Measurements from ENCODE around the gene PLEKHN1. TPM values are rescaled to one million over a fixed set of nuclear protein-coding genes. Genes with fewer than 3 reads are reported as not detected.

Gene PLEKHN1
- total RNA-seq, 6 donors from 2014 or later: 1.1 to 11.5 (median 1.6) TPM

- no peak overlapping the region for H3K4me3 ChIP-seq
- ATAC-seq (ENCODE audit: low FRiP score in 2 of 2) (peak in 1 of 2 donors; percentile 85), DNase-seq (peak; percentile 66 to 89)
- WGBS, 2 donors: 58 to 61% methylated on average over 23 of the region's 25 CpGs
- TF ChIP-seq, protein P1, sequence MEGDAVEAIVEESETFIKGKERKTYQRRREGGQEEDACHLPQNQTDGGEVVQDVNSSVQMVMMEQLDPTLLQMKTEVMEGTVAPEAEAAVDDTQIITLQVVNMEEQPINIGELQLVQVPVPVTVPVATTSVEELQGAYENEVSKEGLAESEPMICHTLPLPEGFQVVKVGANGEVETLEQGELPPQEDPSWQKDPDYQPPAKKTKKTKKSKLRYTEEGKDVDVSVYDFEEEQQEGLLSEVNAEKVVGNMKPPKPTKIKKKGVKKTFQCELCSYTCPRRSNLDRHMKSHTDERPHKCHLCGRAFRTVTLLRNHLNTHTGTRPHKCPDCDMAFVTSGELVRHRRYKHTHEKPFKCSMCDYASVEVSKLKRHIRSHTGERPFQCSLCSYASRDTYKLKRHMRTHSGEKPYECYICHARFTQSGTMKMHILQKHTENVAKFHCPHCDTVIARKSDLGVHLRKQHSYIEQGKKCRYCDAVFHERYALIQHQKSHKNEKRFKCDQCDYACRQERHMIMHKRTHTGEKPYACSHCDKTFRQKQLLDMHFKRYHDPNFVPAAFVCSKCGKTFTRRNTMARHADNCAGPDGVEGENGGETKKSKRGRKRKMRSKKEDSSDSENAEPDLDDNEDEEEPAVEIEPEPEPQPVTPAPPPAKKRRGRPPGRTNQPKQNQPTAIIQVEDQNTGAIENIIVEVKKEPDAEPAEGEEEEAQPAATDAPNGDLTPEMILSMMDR (IDR thresholded peaks at IDR 0.05): no peak
- peak in 1 of 4 donors; percentile 13 for TF ChIP-seq POLR2A (IDR thresholded peaks at IDR 0.05)
- no peaks in the 10 kb centered on the region for H3K9me3 ChIP-seq
- no peaks in the 10 kb centered on the region for H3K36me3 ChIP-seq
- no peak overlapping the region for H3K27ac ChIP-seq
- peaks cover 2 to 18% (median 14%) of the 10 kb centered on the region in 4 donors for H3K27me3 ChIP-seq
- H3K4me1 ChIP-seq: peaks cover 4 to 21% (median 16%) of the 10 kb centered on the region in 4 donors
These were observed 33.3 kb upstream of the PLEKHN1 start for GRCh38 chr1:932776-933602.

DNA sequence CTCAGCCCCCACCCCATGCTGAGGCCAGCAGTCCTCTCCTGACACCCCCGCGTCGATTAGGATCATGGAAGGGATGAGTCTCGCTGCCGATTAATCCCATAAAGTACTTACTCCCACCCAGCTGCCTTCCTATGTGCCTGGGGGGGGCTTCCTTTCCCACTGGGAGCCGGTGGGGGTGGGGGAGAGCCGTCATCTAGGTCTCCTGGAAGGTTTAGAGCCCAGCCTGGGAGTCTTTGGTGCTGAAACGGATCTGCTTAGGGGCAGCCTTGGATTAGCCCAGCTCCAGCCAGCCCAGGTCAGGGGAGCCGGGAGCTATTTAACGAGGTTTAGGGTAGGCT lies 32.7 kb upstream of the PLEKHN1 start:
- Histone ChIP-seq H3K4me3 (no peak overlapping the region), H3K27me3 (peaks cover 2 to 18% (median 14%) of the 10 kb centered on the region in 4 donors), H3K36me3 (no peaks in the 10 kb centered on the region), H3K27ac (no peak overlapping the region), H3K4me1 (peaks cover 4 to 21% (median 16%) of the 10 kb centered on the region in 4 donors), H3K9me3 (no peaks in the 10 kb centered on the region)
- no peak for ATAC-seq (ENCODE audit: low FRiP score in 2 of 2)
- DNase-seq: no peak
- 42 to 46% methylated on average over 7 to 10 of the region's 10 CpGs for WGBS, 2 donors
- TF ChIP-seq POLR2A (IDR thresholded peaks at IDR 0.05) (no peak), POLR2AphosphoS5 (IDR thresholded peaks at IDR 0.05) (no peak), EP300 (IDR thresholded peaks at IDR 0.05) (no peak)
- TF ChIP-seq, protein P1 (IDR thresholded peaks at IDR 0.05): no peak

DNA sequence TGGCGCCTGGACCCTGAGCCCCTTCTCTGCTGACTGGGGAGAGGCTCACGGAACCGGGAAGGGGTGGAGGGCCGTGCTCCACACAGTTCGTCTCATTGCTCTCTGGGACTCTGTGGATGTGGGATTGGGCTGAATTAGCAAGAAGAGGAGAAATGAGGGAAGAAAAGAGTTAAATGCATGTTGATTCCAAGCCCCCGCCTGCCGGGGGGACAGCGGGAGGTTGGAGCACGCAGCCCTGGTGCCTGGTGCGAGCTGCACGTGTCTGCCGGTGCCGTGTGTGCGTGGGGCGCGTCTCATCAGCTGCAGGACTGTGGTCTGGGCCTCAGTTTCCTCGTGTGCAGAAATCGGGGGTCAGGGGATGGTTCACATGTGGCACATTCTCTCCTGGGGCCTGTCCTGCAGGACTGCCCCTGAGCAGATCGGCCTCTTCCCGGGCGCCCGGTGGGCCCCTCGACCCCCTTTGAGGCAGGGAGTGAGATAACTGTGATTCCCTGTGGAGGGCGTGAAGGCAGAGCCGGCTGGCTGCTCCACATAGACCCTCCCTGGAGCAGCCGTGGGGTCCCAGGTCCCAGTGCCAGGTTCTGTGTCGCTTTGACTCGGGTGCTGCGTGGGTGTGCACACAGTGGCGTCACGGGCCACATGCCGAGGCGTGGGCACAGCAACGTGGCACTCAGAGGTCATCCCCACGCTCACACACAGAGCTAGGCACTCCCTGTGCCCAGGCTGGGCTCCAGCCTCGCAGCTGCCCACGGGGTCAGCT lies 31.1 kb upstream of the PLEKHN1 start:
- H3K27ac ChIP-seq: no peak overlapping the region
- DNase-seq (peak in 1 of 2 donors; percentile 75), ATAC-seq (ENCODE audit: low FRiP score in 2 of 2) (no peak)
- H3K27me3 ChIP-seq: peaks cover 2 to 31% (median 19%) of the 10 kb centered on the region in 4 donors
- 17 to 22% methylated on average over 20 to 33 of the region's 37 CpGs for WGBS, 2 donors
- no peak overlapping the region for H3K4me3 ChIP-seq
- TF ChIP-seq, protein P1 (IDR thresholded peaks at IDR 0.05): no peak
- no peak for TF ChIP-seq POLR2A (IDR thresholded peaks at IDR 0.05)
- no peak for TF ChIP-seq POLR2AphosphoS5 (IDR thresholded peaks at IDR 0.05)
- TF ChIP-seq EP300 (IDR thresholded peaks at IDR 0.05): no peak
- H3K36me3 ChIP-seq: no peaks in the 10 kb centered on the region
- H3K9me3 ChIP-seq: no peaks in the 10 kb centered on the region
- peaks cover 10 to 25% (median 21%) of the 10 kb centered on the region in 4 donors for H3K4me1 ChIP-seq

- TF ChIP-seq EP300 (IDR thresholded peaks at IDR 0.05) (no peak), POLR2AphosphoS5 (IDR thresholded peaks at IDR 0.05) (no peak), POLR2A (IDR thresholded peaks at IDR 0.05) (no peak)
- TF ChIP-seq, protein P1 (IDR thresholded peaks at IDR 0.05): no peak
- Histone ChIP-seq H3K4me1 (peaks cover 16 to 31% (median 27%) of the 10 kb centered on the region in 4 donors), H3K27me3 (peaks cover 2 to 37% (median 24%) of the 10 kb centered on the region in 4 donors), H3K36me3 (no peaks in the 10 kb centered on the region), H3K4me3 (no peak overlapping the region), H3K9me3 (no peaks in the 10 kb centered on the region), H3K27ac (no peak overlapping the region)
- no peak for ATAC-seq (ENCODE audit: low FRiP score in 2 of 2)
- peak in 1 of 2 donors; percentile 68 for DNase-seq
- 20 to 47% methylated on average over 5 to 22 of the region's 30 CpGs for WGBS, 2 donors
These were observed 30.5 kb upstream of the PLEKHN1 start for GRCh38 chr1:935751-936231.
